Measurements from ENCODE around the gene ANKS1A.

The ANKS1A gene

DNA sequence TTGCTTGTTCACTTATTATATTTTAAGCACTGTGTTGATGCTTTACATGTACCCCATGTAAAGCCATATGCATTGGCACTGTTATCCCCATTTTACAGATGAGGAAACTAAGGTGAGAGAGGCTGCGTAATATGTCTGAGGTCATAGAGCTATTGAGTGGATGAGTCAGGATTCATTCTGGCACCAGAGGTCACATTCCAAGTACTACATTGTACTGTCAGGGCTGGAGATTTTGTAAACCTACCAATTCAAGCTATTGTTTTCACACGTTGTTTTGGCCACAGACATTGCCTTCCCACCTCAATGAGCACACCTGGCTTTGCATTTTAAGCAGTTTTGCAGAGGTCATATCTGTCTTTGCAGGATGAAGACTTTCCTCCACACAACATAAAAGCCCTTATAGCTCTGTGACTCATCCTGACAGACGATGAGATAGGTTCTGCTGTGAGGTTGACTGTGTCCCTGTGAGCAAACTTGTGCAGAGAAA, 33.2 kb downstream of the ANKS1A start:
- Histone ChIP-seq H3K4me2 (no peak overlapping the region), H3K79me2 (ENCODE audit: insufficient read depth, low read depth) (no peaks in the 10 kb centered on the region), H3K4me3 (IDR thresholded peaks at IDR 0.05; ENCODE audit: insufficient read depth, low read depth, low read length) (no peak overlapping the region), H2AFZ (ENCODE audit: low read depth) (no peak overlapping the region), H3K27ac (no peak overlapping the region), H3K27me3 (ENCODE audit: insufficient read depth, low read depth) (no peaks in the 10 kb centered on the region), H4K20me1 (ENCODE audit: insufficient read depth) (no peaks in the 10 kb centered on the region), H3K36me3 (ENCODE audit: insufficient read depth) (no peaks in the 10 kb centered on the region), H3K9ac (no peak overlapping the region), H3K4me1 (ENCODE audit: low read depth, poor library complexity, severe bottlenecking) (no peaks in the 10 kb centered on the region)
- TF ChIP-seq, protein P1, sequence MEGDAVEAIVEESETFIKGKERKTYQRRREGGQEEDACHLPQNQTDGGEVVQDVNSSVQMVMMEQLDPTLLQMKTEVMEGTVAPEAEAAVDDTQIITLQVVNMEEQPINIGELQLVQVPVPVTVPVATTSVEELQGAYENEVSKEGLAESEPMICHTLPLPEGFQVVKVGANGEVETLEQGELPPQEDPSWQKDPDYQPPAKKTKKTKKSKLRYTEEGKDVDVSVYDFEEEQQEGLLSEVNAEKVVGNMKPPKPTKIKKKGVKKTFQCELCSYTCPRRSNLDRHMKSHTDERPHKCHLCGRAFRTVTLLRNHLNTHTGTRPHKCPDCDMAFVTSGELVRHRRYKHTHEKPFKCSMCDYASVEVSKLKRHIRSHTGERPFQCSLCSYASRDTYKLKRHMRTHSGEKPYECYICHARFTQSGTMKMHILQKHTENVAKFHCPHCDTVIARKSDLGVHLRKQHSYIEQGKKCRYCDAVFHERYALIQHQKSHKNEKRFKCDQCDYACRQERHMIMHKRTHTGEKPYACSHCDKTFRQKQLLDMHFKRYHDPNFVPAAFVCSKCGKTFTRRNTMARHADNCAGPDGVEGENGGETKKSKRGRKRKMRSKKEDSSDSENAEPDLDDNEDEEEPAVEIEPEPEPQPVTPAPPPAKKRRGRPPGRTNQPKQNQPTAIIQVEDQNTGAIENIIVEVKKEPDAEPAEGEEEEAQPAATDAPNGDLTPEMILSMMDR (conservative IDR thresholded peaks at IDR 0.05; ENCODE audit: low read depth, low read length): no peak

DNA sequence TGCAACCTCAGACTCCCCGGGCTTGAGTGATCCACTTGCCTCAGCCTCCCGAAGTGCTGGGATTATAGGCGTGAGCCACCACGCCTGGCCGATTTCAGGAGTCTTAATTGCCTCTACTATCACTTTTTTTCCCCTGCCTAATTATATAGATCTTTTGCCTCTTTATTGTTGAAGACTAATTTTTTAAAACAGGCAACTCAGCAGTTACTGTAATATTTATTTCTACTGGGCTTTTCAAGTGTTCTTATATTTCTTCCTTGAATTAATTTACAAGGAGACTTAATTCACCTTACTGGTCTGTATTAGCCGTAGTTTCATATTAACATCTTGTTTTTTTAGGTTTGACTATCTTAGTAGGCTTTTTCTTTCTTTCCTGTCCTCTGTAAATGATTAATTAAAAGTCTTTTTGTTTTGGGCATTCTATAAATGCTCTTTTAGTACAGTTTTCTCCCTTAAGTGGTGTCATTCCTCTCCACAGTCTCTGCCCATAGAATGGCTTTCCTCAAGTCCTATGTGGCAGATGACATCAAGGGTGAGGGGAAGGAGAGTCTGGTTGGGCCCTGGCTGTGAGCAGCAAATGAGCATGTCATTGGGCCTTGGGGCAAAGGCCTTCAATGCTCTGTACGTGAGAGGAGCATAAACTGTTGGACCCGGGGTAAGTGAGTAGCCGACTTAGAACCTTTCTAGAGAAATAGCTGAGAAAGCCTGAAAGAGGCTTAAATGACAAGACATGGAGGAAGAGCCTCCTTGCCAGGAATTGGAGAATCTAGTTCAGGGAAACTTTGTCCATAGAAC, 36.0 kb downstream of the ANKS1A start:
- Histone ChIP-seq H3K4me2 (no peak overlapping the region), H3K4me3 (IDR thresholded peaks at IDR 0.05; ENCODE audit: insufficient read depth, low read depth, low read length) (no peak overlapping the region), H3K4me1 (ENCODE audit: low read depth, poor library complexity, severe bottlenecking) (no peaks in the 10 kb centered on the region), H2AFZ (ENCODE audit: low read depth) (no peak overlapping the region), H4K20me1 (ENCODE audit: insufficient read depth) (no peaks in the 10 kb centered on the region), H3K27me3 (ENCODE audit: insufficient read depth, low read depth) (no peaks in the 10 kb centered on the region), H3K36me3 (ENCODE audit: insufficient read depth) (no peaks in the 10 kb centered on the region), H3K27ac (no peak overlapping the region), H3K79me2 (ENCODE audit: insufficient read depth, low read depth) (no peaks in the 10 kb centered on the region), H3K9ac (no peak overlapping the region)
- TF ChIP-seq, protein P1 (conservative IDR thresholded peaks at IDR 0.05; ENCODE audit: low read depth, low read length): no peak

DNA sequence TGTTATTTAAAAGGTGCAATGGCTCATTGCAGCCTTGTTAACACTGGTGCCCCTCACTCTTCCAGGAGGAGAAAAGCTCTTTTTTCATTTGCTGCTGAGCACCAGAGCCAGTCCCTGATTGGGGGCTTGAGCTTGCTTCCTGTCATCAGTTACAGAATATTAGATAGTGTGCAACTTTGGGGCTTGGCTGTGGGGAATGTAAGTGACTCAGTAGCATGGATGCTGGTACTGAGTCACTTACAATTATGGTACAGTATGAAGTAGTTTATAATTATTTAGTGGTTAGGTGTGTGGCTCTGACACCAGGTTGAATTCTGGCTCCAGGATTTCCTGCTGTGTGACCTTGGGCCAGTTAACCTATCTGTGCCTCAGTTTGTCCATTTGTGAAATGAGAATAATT, 37.6 kb downstream of the ANKS1A start:
- H3K4me3 ChIP-seq (IDR thresholded peaks at IDR 0.05; ENCODE audit: insufficient read depth, low read depth, low read length): no peak overlapping the region
- H3K79me2 ChIP-seq (ENCODE audit: insufficient read depth, low read depth): no peaks in the 10 kb centered on the region
- H3K27ac ChIP-seq: no peak overlapping the region
- no peak overlapping the region for H2AFZ ChIP-seq (ENCODE audit: low read depth)
- H3K4me2 ChIP-seq: no peak overlapping the region
- H3K36me3 ChIP-seq (ENCODE audit: insufficient read depth): no peaks in the 10 kb centered on the region
- H3K27me3 ChIP-seq (ENCODE audit: insufficient read depth, low read depth): no peaks in the 10 kb centered on the region
- H3K4me1 ChIP-seq (ENCODE audit: low read depth, poor library complexity, severe bottlenecking): no peaks in the 10 kb centered on the region
- H4K20me1 ChIP-seq (ENCODE audit: insufficient read depth): no peaks in the 10 kb centered on the region
- TF ChIP-seq, protein P1 (conservative IDR thresholded peaks at IDR 0.05; ENCODE audit: low read depth, low read length): no peak
- H3K9ac ChIP-seq: no peak overlapping the region

DNA sequence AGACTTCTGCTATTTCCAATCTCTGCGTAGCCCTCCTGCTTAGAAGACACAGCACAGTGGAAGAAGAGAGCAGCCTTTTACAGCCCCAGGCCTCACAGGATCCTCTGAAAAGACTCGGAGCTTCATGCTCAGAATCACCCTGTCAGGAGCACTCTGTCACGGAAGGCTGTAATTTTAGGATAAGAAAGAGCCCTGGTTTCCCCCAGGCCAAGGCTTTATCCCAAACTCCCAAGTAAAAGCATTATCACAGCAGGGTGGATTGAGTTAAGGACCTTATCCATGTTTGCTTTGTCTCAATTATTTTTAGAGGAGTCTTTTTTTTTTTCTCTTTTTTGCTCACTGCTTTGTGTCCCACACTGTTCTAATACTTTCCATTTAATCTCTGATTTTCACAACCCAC, 39.2 kb downstream of the ANKS1A start:
- no peaks in the 10 kb centered on the region for H3K79me2 ChIP-seq (ENCODE audit: insufficient read depth, low read depth)
- H2AFZ ChIP-seq (ENCODE audit: low read depth): no peak overlapping the region
- no peak overlapping the region for H3K9ac ChIP-seq
- H4K20me1 ChIP-seq (ENCODE audit: insufficient read depth): no peaks in the 10 kb centered on the region
- H3K4me2 ChIP-seq: no peak overlapping the region
- no peaks in the 10 kb centered on the region for H3K36me3 ChIP-seq (ENCODE audit: insufficient read depth)
- no peak overlapping the region for H3K27ac ChIP-seq
- no peaks in the 10 kb centered on the region for H3K27me3 ChIP-seq (ENCODE audit: insufficient read depth, low read depth)
- TF ChIP-seq, protein P1 (conservative IDR thresholded peaks at IDR 0.05; ENCODE audit: low read depth, low read length): no peak
- no peaks in the 10 kb centered on the region for H3K4me1 ChIP-seq (ENCODE audit: low read depth, poor library complexity, severe bottlenecking)
- no peak overlapping the region for H3K4me3 ChIP-seq (IDR thresholded peaks at IDR 0.05; ENCODE audit: insufficient read depth, low read depth, low read length)

Measured in KMS-11 (cell line).